Ishikawa (cell line): ENCODE results near the gene FGF1.

Experiments
- CEBPB ChIP-seq: IDR thresholded peaks from 2 replicates; pipeline ENCODE4 v1.6.1; 2012
- CREB1 ChIP-seq: IDR thresholded peaks from 2 replicates; pipeline ENCODE4 v1.6.1; 2012; ENCODE audit warnings: low read depth
- EGR1 ChIP-seq: IDR thresholded peaks from 2 replicates; pipeline ENCODE4 v1.6.1; 2012
- EP300 ChIP-seq: IDR thresholded peaks from 2 replicates; pipeline ENCODE4 v1.6.1; 2012; ENCODE audit warnings: borderline replicate concordance
- FOXM1 ChIP-seq: IDR thresholded peaks from 2 replicates; pipeline ENCODE4 v1.6.1; 2012; ENCODE audit warnings: low read depth, borderline replicate concordance
- MAX ChIP-seq: IDR thresholded peaks from 2 replicates; pipeline ENCODE4 v1.6.1; 2012
- NFIC ChIP-seq: IDR thresholded peaks from 2 replicates; pipeline ENCODE4 v1.6.1; 2012
- RAD21 ChIP-seq: IDR thresholded peaks from 2 replicates; pipeline ENCODE4 v1.6.1; 2012; ENCODE audit warnings: low read depth
- REST ChIP-seq: IDR thresholded peaks from 2 replicates; pipeline ENCODE4 v1.6.1; 2012; ENCODE audit warnings: low read depth, mild to moderate bottlenecking
- TAF1 ChIP-seq: IDR thresholded peaks from 2 replicates; pipeline ENCODE4 v1.6.1; 2012; ENCODE audit warnings: low read depth, mild to moderate bottlenecking
- TCF12 ChIP-seq: IDR thresholded peaks from 2 replicates; pipeline ENCODE4 v1.6.1; 2012; ENCODE audit warnings: low read depth
- TEAD4 ChIP-seq: IDR thresholded peaks from 2 replicates; pipeline ENCODE4 v1.6.1; 2012
- USF1 ChIP-seq: IDR thresholded peaks from 2 replicates; pipeline ENCODE4 v1.6.1; 2012
- YY1 ChIP-seq: IDR thresholded peaks from 2 replicates; pipeline ENCODE4 v1.6.1; 2012; ENCODE audit warnings: low read depth
- ZBTB7A ChIP-seq: IDR thresholded peaks from 2 replicates; pipeline ENCODE4 v1.6.1; 2012; ENCODE audit warnings: low read depth

FGF1 gene

GRCh38 chr5:142602720-142603245, 83.1 kb downstream of the FGF1 start:
- TF ChIP-seq CEBPB (no peak), TEAD4 (no peak), EP300 (no peak), EGR1 (no peak), YY1 (no peak), REST (no peak), RAD21 (no peak), TAF1 (no peak), USF1 (no peak), TCF12 (no peak), ZBTB7A (no peak), MAX (no peak), NFIC (no peak), FOXM1 (no peak), CREB1 (no peak)

- TF ChIP-seq CEBPB: no peak
- no peak for TF ChIP-seq TCF12
- TF ChIP-seq EP300: no peak
- no peak for TF ChIP-seq ZBTB7A
- no peak for TF ChIP-seq REST
- no peak for TF ChIP-seq YY1
- no peak for TF ChIP-seq TAF1
- no peak for TF ChIP-seq EGR1
- TF ChIP-seq TEAD4: no peak
- TF ChIP-seq CREB1: no peak
- no peak for TF ChIP-seq MAX
Measured at GRCh38 chr5:142601432-142601831, 84.5 kb downstream of the FGF1 start.

- TF ChIP-seq TAF1 (no peak), EP300 (no peak), USF1 (no peak), TCF12 (no peak), MAX (no peak), REST (no peak), CEBPB (no peak), YY1 (no peak), EGR1 (no peak)
Measured at GRCh38 chr5:142600611-142601358, 85.1 kb downstream of the FGF1 start.

GRCh38 chr5:142600092-142600491, 85.8 kb downstream of the FGF1 start:
- no peak for TF ChIP-seq FOXM1
- TF ChIP-seq NFIC: no peak
- no peak for TF ChIP-seq REST
